ENCODE measurements around the gene AQP5.
"Not testable (repeated sequence)": the region's sequence is repeated elsewhere in the genome, so short reads cannot be mapped to it uniquely, and the experiment has no call there.

AQP5 gene

DNA sequence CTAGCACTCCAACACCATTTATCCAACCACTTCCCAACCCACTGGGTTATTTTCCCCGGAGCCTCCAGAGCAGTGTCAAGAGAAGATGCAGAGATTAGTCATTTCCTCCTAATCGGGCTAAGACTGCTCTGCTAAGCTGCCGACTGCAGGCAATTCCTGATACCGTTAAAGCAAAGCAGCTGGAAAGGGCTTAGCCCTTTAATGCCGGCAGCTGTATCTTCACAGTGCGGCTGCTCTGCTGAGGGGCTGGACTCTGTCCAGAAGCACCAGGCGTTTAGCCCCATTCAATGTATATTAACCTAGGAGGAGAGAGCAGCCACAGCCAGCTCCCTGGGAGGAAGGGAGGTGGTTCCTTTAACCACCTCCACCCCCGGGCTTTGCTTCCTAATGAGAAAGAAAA lies 22.2 kb downstream of the AQP5 start:
- no peak for DNase-seq

DNA sequence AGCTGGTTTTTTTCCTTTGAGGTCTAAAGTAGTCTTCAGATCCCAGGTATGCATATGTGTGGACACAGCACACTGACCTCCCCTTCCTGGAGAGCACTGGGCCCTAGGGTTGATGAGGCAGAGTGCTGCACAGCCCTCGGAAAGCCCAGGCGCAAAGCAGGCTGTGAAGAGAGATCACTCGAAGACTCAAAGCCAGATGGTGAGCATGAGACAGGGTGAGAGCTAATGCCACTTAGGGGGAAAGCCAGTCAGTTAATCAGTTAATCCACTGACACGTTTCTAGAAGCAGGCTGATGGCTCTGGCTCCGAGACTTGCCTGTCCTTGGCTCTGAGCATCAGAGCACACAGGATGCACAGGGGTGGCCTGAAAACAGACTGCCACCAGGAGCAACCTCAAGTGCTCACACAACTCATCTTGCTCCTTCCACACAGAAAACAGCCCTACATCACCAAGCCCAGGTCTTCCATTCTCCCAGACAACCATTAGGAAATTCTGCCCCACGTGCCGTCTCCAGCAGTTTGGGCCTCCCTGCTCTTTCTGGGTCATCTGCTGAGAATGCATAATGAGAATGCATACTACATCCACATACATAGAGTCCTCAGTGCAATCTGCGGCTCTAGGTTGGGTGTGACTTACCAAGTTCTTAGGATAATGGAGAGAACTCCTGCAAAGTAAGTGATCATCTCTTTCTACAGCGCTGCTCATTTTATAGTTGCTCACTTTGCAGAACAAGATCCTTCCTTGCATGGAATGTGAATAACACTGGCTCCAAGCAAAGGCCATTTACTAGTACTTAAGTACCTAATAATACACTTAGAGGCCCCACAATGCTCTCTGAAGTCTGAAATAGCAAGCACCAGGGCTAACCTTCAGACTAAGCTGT lies 23.0 kb downstream of the AQP5 start:
- DNase-seq, result no peak

DNA sequence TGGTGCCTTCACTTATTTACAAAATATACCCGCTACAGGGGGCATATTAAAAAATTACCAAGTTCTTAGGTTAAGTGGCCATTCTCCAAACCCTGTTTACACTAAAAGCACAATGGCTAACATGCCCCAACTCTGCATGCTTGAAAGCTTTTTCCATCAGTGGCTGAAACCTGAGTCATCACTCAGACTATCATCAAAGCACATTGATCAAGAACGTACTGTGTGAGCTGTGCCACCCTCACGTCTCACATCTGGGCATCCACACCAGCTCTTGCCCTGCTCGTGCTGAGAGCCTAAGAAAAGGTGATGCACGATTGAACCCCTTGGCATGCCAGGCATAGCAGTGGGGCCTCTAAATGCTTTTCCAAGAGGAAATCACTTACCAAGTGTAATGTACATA lies 24.3 kb downstream of the AQP5 start:
- DNase-seq, result no peak

DNA sequence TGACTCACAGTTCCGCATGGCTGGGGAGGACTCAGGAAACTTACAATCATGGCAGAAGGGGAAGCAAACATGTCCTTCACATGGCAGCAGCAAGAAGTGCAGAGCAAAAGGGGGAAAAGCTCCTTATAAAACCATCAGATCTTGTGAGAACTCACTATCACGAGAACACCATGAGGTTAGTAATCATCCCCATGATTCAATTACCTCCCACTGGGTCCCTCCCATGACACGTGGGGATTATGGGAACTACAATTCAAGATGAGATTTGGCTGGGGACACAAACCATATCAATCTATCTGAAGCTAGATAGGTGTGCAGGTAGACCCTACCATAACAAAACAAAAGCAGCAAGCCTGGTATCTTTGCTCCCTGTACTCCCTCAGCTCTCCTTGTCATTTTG lies 24.8 kb downstream of the AQP5 start:
- not testable (repeated sequence) for DNase-seq

- no peak for DNase-seq
Measured at GRCh38 chr12:49987625-49988303, 26.1 kb downstream of the AQP5 start.

DNA sequence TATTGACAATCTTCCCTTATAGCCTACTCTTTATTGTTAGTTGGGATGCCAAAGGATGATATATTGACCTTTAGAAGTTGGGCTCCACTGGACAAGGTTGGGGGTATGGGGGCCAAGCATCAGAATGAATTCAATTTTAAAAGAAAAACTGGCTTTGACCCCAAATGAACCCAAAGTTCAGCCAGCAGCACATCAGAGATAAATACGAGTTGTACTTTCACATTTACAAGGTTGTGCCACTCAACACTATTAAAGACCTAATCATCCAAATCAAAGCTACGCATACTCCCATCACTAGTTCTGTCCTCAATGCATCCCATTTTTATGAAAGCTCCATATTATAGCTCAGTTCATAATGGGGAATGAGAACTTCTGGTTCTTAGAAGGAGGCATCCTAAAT lies 27.7 kb downstream of the AQP5 start:
- not testable (repeated sequence) for DNase-seq

DNA sequence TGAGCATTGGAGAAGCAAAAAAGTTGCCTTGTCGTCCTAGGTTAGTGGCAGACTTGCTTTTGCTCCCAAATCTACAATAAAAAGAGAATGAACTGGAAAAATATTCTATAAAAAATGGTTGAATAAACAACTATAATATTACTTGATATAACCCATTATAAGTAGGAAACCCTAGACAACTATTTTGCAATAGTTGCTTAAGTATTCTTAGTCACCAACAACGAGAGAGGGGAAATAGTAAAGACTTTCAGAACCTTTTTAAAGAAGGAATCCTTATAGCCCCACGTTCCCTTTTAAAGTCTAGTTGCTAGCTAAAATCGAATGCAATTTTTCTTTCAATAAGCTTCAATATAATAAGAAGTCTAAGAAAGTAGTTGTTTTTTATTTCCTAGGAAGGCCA lies 28.6 kb downstream of the AQP5 start:
- DNase-seq, result no peak

DNA sequence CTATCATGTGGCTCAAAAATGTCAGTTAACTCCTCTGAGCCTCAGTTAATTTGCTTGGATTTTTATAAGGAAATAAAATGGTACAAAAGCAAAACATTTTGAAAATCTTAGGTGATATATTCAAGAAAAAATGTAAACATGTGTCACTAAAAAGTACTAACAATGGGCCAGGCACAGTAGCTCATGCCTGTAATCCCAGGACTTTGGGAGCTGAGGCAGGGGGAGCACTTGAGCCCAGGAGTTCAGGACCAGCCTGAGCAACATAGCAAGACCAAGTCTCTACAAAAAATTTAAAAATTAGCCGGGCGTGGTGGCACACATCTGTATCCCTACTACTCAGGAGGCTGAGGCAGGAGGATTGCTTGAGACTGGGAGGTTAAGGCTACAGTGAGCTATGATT lies 36.8 kb downstream of the AQP5 start:
- no peak for DNase-seq

- no peak for DNase-seq
Measured at GRCh38 chr12:50003595-50003994, 41.9 kb downstream of the AQP5 start.

- no peak for DNase-seq
Measured at GRCh38 chr12:50004696-50005095, 43.0 kb downstream of the AQP5 start.

GRCh38 chr12:50005175-50005574 lies 43.5 kb downstream of the AQP5 start:
- no peak for DNase-seq

DNA sequence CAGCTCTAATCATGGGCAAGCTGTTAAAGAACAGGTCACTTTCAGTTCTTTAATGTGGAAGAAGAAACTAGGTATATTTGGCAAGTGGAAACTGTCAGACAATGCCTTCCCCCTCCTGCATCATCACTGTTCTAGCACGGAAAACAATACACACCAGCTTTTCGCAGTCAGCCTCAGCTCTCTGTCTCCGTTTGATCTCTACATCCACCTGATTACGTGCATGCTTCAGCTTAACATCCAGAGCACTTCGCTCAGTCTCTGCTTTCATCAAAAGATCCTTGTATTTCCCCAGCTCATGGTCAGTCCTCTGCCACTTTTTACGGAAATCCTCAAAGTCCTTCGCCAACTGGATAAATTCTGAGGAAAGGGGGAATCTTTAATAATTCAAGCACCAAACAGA lies 44.6 kb downstream of the AQP5 start:
- DNase-seq, result no peak

DNA sequence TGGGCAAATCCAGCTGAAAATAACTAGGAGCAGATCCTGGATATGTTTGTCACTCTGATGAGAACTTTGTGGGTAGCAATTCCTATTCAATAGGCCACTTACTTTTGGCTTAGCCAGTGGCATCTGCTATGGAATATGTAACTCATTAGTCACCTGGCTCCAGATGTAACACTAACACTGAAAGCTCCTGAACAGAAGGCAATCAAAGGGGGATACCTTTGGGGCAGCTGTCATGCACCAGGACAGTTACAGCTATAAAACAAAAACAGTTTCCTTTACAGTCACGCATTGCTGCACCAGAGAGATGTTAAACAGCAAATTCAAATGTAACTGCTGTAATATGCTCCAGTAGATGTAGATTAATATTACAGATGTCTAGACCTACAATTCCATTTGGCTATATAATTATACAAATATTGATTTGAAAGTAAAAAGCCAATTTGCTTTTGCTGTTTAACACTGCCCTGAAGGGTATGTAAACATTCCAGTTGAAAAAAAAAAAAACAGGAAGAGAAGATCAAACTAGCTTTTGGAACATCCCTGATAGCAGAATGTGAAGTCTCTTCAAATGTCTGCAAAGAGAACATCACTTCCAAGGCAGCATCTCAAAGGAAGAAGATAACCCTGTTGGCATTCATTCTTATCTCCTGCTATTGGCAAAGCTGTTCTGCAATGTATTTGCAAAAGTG lies 45.2 kb downstream of the AQP5 start:
- no peak for DNase-seq

- DNase-seq, result no peak
Measured at GRCh38 chr12:50013361-50014147, 51.9 kb downstream of the AQP5 start.

GRCh38 chr12:50014342-50014741 lies 52.7 kb downstream of the AQP5 start:
- no peak for DNase-seq
